ENCODE measurements around the gene DLG2.
A peak's percentile ranks its signal among the peaks of the same experiment; 100 is the strongest.

DLG2 gene

DNA sequence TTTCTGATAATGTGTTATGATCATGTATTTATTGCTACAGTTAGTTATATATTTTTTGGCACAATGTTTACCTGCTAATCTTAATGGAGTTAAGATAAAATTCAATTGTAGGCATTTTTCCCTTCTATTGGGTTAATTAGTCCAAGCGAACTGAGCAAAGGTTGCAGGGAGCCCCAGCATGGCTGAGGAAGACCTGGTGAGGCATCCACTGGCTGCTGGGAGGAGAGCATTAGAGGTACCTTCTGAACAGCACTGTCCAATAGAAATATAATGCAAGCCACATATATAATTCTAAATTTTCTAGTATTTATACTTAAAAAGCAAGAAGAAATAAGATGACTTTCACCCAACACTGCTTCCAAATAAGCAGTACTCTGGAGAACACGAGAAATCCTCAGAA, 19.9 kb upstream of the DLG2 start:
- no peaks in the 10 kb centered on the region for H3K36me3 ChIP-seq

DNA sequence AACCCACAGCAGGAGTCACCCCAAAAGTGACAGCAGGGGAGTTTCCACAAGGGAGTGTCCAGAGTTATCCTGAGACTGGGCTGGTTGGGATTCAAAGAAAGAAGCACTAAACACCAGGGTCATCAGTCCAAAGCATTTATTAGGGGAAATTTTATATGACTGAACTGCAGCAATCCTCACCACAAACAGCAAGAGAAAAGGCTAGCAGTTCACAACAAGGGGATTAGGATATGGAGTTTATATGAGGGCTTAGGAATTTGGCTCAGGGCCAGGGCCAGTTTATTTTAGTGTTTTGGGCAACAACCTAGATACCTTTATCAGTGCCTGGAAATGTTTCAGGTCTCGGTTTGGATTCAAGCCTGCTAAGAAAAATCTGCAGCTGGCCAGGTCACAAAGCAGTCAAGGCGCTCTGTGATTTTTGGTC, 16.1 kb upstream of the DLG2 start:
- no peak overlapping the region for H3K4me3 ChIP-seq (ENCODE audit: low read depth, low read length)

More for the DNA sequence above, 19.9 kb upstream of the DLG2 start:
- no peak for DNase-seq
- peak overlapping the region; percentile 95 for H3K4me3 ChIP-seq (ENCODE audit: low read depth, low read length)
- peak overlapping the region; percentile 77 for H3K27ac ChIP-seq
- no peaks in the 10 kb centered on the region for H3K9me3 ChIP-seq (ENCODE audit: severe bottlenecking)
- H3K27me3 ChIP-seq (ENCODE audit: insufficient read depth, low read depth, severe bottlenecking): no peaks in the 10 kb centered on the region
- TF ChIP-seq, protein P1, sequence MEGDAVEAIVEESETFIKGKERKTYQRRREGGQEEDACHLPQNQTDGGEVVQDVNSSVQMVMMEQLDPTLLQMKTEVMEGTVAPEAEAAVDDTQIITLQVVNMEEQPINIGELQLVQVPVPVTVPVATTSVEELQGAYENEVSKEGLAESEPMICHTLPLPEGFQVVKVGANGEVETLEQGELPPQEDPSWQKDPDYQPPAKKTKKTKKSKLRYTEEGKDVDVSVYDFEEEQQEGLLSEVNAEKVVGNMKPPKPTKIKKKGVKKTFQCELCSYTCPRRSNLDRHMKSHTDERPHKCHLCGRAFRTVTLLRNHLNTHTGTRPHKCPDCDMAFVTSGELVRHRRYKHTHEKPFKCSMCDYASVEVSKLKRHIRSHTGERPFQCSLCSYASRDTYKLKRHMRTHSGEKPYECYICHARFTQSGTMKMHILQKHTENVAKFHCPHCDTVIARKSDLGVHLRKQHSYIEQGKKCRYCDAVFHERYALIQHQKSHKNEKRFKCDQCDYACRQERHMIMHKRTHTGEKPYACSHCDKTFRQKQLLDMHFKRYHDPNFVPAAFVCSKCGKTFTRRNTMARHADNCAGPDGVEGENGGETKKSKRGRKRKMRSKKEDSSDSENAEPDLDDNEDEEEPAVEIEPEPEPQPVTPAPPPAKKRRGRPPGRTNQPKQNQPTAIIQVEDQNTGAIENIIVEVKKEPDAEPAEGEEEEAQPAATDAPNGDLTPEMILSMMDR (IDR thresholded peaks at IDR 0.05; ENCODE audit: low read depth, low read length): no peak

DNA sequence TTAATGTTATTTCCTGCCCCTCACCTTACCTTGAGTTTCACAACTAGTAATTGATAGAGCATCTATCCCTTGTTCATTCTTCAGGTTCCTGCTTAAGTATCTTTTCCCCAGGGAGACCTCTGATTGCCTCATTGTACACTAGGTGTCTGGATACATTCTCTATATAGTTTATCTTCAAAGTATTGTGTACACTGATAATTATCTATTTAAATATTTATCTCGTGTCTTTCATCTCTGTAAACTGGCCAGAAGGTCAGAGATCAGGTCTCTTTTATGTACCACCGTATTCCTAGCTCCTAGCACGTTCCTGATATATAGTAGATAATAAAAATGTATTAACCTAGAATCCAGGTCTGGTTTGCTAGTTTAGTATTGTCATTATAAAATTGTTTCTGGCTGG, 7.6 kb upstream of the DLG2 start:
- no peak overlapping the region for H3K27ac ChIP-seq
- no peak for DNase-seq
- no peaks in the 10 kb centered on the region for H3K9me3 ChIP-seq (ENCODE audit: severe bottlenecking)
- no peak overlapping the region for H3K4me3 ChIP-seq (ENCODE audit: low read depth, low read length)
- TF ChIP-seq, protein P1 (IDR thresholded peaks at IDR 0.05; ENCODE audit: low read depth, low read length): no peak
- H3K27me3 ChIP-seq (ENCODE audit: insufficient read depth, low read depth, severe bottlenecking): no peaks in the 10 kb centered on the region
- H3K36me3 ChIP-seq: peaks cover 39% of the 10 kb centered on the region

More for the DNA sequence above, 16.1 kb upstream of the DLG2 start:
- no peaks in the 10 kb centered on the region for H3K27me3 ChIP-seq (ENCODE audit: insufficient read depth, low read depth, severe bottlenecking)
- no peaks in the 10 kb centered on the region for H3K9me3 ChIP-seq (ENCODE audit: severe bottlenecking)
- DNase-seq: no peak
- no peak overlapping the region for H3K27ac ChIP-seq
- TF ChIP-seq, protein P1 (IDR thresholded peaks at IDR 0.05; ENCODE audit: low read depth, low read length): no peak
- H3K36me3 ChIP-seq: no peaks in the 10 kb centered on the region

DNA sequence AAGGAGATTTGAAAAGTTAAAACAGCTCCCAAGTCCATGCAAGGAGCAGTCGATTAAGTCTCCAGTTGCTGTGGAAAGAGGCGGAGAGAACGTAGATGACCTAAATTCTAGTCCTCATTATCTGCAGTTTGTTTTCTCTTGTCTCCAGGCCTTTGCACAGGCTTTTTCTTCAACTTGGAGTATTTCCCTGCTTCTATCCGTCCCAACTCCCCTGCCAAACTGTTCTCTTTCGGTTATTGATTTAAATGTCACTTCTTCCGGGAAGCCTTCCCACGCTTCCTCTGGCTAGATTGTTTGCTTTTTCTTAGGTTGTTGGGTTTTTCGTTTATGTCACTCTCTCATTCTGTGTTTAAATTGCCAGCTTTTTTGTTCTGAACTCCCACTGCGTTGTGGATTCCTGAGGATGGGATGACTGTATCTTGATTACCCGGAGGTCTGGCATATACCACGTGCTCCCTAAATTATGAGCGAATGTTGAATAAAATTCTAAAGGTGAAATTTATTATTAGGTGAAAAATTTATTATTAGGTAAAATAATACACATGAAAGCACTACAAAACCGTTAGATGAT, 1.7 kb upstream of the DLG2 start:
- H3K4me3 ChIP-seq (ENCODE audit: low read depth, low read length): peak overlapping the region; percentile 63
- TF ChIP-seq, protein P1 (IDR thresholded peaks at IDR 0.05; ENCODE audit: low read depth, low read length): no peak
- no peaks in the 10 kb centered on the region for H3K9me3 ChIP-seq (ENCODE audit: severe bottlenecking)
- H3K27me3 ChIP-seq (ENCODE audit: insufficient read depth, low read depth, severe bottlenecking): no peaks in the 10 kb centered on the region
- no peak for DNase-seq
- peak overlapping the region; percentile 72 for H3K27ac ChIP-seq
- H3K36me3 ChIP-seq: peaks cover 15% of the 10 kb centered on the region; the same call in 1 of the 2 replicates

DNA sequence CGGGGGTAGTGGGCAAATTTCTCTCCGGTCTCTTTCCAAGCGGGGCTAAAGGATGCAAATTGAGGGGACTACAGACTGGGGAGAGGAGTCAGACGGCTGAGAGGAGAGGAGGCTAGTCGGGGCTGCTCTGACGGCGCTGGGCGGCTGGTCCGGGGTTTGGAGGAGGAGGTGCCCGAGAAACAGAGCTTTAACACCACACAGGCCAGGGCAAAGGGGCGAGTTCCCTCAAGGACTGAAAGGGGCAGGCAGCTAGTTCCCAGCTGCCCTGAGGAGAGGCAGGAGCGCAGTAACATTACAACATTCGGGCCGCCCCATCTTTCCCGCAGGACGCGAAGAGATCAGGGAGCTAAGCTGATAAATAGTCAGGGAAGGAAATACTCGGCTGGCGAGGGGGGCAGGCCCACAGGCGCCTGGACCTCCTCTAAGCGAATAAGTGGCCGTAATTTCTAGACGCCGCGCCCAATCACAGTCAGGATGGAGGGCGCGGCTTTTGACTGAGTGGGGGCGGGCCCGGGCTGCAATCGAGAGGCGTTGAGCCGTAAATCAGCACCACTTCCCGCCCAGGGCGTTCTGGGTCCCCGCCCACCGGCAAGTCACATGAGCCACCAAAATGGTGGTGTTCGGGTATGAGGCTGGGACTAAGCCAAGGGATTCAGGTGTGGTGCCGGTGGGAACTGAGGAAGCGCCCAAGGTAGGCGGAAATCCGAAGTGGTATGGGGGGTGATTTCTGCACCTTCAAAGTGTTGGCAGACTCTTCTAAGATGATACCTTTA, 1.0 kb upstream of the DLG2 start, which contains the start of gene TMEM126B:
Gene TMEM126B (plus strand): TSS at position 596 of the 773 bp plus-strand sequence. CDS start 15 bp downstream, at position 611.
- H3K4me3 ChIP-seq (ENCODE audit: low read depth, low read length): peak within 1 kb of the TSS; percentile 63
- H3K36me3 ChIP-seq: peaks cover 15% of the 10 kb centered on the region; the same call in 1 of the 2 replicates
- no peaks in the 10 kb centered on the region for H3K9me3 ChIP-seq (ENCODE audit: severe bottlenecking)
- H3K27me3 ChIP-seq (ENCODE audit: insufficient read depth, low read depth, severe bottlenecking): no peaks in the 10 kb centered on the region
- DNase-seq: peak; percentile 98
- peak within 1 kb of the TSS; percentile 72 for H3K27ac ChIP-seq
- TF ChIP-seq, protein P1 (IDR thresholded peaks at IDR 0.05; ENCODE audit: low read depth, low read length): no peak

All from WERI-Rb-1 (cell line).